ENCODE results near the gene XPO5.
"Not testable (repeated sequence)": the region's sequence is repeated elsewhere in the genome, so short reads cannot be mapped to it uniquely, and the experiment has no call there.

The XPO5 gene

GRCh38 chr6:43582911-43583310, 7.1 kb upstream of the XPO5 start:
- DNase-seq = no peak

GRCh38 chr6:43579171-43579570, 3.3 kb upstream of the XPO5 start:
- no peak for DNase-seq

- no peak for DNase-seq
These were observed 2.9 kb upstream of the XPO5 start for GRCh38 chr6:43578748-43579147.

- DNase-seq = no peak
These were observed 600 bp downstream of the XPO5 start for GRCh38 chr6:43575105-43575771.

GRCh38 chr6:43572015-43572414, 3.8 kb downstream of the XPO5 start:
- DNase-seq = no peak

- DNase-seq = no peak
These were observed 4.9 kb downstream of the XPO5 start for GRCh38 chr6:43570876-43571441.

- DNase-seq = no peak
These were observed 16.5 kb downstream of the XPO5 start for GRCh38 chr6:43559328-43559727.

GRCh38 chr6:43557620-43558019, 18.2 kb downstream of the XPO5 start:
- DNase-seq = not testable (repeated sequence)

- no peak for DNase-seq
These were observed 28.6 kb downstream of the XPO5 start for GRCh38 chr6:43547222-43547621.

- DNase-seq = no peak
These were observed 31.4 kb downstream of the XPO5 start for GRCh38 chr6:43544461-43544860.

GRCh38 chr6:43541774-43542471, 33.9 kb downstream of the XPO5 start:
- DNase-seq = no peak

GRCh38 chr6:43540507-43540906, 35.3 kb downstream of the XPO5 start:
- DNase-seq = no peak

- DNase-seq = not testable (repeated sequence)
These were observed 36.4 kb downstream of the XPO5 start for GRCh38 chr6:43539409-43539808.

- not testable (repeated sequence) for DNase-seq
These were observed 36.9 kb downstream of the XPO5 start for GRCh38 chr6:43538986-43539385.

- DNase-seq = no peak
These were observed 43.6 kb downstream of the XPO5 start for GRCh38 chr6:43532201-43532600.

- no peak for DNase-seq
These were observed 51.3 kb downstream of the XPO5 start for GRCh38 chr6:43524483-43524961.

GRCh38 chr6:43523284-43523683, 52.6 kb downstream of the XPO5 start:
- DNase-seq = no peak

- no peak for DNase-seq
These were observed 53.1 kb downstream of the XPO5 start for GRCh38 chr6:43522547-43523261.

GRCh38 chr6:43521836-43522235, 54.0 kb downstream of the XPO5 start:
- no peak for DNase-seq

- DNase-seq = no peak
These were observed 55.7 kb downstream of the XPO5 start for GRCh38 chr6:43520097-43520496.

- no peak for DNase-seq
These were observed 58.1 kb downstream of the XPO5 start for GRCh38 chr6:43517505-43518357.

- DNase-seq = peak; percentile 94
These were observed 58.9 kb downstream of the XPO5 start, which contains the start of the genes POLR1C and YIPF3 for GRCh38 chr6:43516697-43517504. POLR1C (plus strand) TSS chr6:43517089; CDS start chr6:43517110, 21 bp downstream. YIPF3 (minus strand) TSS chr6:43516926; CDS start chr6:43516807, 119 bp downstream.
